ENCODE measurements around the gene ZCCHC12.

ZCCHC12 gene

DNA sequence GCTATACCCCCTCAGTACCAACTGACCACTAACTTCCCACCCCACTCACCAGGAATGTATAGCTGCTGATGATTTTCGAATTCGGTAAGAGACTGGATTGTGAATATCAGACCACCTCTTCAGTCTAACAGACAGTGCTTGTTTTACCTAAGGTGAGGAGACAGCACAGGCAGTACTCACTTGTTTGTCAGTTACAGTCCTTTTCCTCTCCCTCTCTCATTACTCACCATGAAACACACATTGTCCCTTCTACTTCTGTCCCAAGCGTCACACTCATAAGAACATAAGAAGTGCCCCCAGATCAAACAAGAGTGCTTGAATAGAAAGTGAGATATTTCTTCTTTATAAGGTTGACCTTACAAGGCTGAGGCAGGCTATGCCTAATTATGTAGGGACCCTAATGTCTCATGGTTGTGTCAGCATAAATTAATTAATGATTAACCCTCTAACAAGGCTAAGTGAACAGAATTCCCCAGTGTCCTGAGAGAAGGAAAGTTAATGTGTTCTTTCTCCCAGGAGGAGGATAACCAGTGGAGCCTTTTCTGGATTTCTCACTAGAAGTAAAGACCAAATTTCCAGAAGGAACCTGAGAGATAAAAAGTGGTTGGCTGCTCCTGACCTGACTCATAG is 32.2 kb downstream of the ZCCHC12 start:
- no peak for DNase-seq (ENCODE audit: low spot score)
- TF ChIP-seq, protein P1, sequence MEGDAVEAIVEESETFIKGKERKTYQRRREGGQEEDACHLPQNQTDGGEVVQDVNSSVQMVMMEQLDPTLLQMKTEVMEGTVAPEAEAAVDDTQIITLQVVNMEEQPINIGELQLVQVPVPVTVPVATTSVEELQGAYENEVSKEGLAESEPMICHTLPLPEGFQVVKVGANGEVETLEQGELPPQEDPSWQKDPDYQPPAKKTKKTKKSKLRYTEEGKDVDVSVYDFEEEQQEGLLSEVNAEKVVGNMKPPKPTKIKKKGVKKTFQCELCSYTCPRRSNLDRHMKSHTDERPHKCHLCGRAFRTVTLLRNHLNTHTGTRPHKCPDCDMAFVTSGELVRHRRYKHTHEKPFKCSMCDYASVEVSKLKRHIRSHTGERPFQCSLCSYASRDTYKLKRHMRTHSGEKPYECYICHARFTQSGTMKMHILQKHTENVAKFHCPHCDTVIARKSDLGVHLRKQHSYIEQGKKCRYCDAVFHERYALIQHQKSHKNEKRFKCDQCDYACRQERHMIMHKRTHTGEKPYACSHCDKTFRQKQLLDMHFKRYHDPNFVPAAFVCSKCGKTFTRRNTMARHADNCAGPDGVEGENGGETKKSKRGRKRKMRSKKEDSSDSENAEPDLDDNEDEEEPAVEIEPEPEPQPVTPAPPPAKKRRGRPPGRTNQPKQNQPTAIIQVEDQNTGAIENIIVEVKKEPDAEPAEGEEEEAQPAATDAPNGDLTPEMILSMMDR (IDR thresholded peaks at IDR 0.05; ENCODE audit: extremely low read depth, missing control alignments): no peak

DNA sequence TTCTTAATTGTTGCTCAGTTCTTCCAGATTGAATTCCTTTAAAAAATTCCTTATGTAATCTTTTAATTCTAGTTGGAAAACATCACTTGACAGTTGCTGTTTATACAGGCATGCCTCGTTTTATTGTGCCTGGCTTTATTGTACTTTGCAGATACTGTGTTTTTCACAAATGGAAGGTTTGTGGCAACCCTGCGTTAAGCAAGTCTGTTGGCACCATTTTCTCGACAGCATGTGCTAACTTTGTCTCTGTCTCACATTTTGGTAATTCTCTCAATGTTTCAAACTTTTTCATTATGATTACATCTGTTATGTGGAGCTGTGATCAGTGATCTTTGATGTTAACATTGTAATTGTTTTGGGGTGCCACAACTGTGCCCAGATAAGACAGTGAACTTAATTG is 33.4 kb downstream of the ZCCHC12 start:
- no peak for DNase-seq (ENCODE audit: low spot score)
- TF ChIP-seq, protein P1 (IDR thresholded peaks at IDR 0.05; ENCODE audit: extremely low read depth, missing control alignments): no peak

DNA sequence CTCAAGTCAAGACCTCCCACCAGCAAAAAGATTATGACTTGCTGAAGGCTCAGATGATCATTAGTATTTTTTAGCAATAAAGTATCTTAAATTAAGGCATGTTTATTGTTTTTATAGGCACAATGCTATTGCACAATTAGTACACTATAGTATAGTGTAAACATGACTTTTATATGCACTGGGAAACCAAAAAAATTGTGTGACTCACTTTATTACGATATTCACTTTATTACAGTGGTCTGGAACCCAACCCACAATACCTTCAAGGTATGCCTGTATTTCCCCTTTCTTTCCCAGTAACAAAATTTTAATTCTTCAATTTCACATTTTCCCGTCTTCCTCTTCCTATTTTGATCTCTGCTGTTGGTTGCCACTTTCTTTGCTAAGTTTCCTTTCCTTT is 37.7 kb downstream of the ZCCHC12 start:
- TF ChIP-seq, protein P1 (IDR thresholded peaks at IDR 0.05; ENCODE audit: extremely low read depth, missing control alignments): no peak
- DNase-seq (ENCODE audit: low spot score): no peak

DNA sequence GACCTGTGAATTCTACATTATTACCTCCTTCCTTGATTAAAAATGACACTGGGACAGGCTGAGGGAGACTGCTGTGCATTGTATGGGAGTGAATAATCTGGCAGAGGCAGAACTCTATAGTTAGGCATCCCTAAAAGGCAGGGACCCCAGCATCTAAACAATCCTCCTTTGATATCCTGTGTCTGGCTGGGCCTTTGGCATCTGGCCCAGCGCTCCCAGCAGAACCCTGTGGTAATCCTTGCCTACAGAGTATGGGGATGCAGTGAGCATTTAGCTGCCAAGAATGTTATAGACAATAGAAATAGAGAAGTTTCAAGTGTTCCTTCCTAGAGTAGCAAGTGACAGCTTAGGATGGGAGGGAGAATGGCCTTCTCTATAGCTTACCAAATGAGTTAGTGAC is 38.5 kb downstream of the ZCCHC12 start:
- DNase-seq (ENCODE audit: low spot score): no peak
- TF ChIP-seq, protein P1 (IDR thresholded peaks at IDR 0.05; ENCODE audit: extremely low read depth, missing control alignments): no peak

DNA sequence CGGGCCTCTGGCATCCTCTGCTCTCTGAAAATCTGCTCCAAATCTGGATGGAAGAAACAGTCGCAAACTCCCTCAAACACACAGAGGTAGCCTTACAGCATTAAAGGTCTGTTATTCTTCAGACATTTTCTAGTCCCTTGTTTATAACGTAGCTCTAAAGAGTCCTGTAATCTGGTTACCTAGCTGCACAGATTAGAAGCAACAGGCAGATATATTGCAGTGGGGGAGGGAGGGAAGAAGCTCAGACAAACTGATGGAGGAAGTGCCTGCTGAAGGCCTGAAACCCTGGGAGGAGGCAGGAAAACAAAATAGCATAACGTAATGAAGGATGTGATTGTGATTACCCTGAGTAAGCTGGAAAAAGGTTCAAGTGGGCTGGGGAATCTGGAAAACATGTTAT is 39.4 kb downstream of the ZCCHC12 start:
- no peak for DNase-seq (ENCODE audit: low spot score)
- TF ChIP-seq, protein P1 (IDR thresholded peaks at IDR 0.05; ENCODE audit: extremely low read depth, missing control alignments): no peak

DNA sequence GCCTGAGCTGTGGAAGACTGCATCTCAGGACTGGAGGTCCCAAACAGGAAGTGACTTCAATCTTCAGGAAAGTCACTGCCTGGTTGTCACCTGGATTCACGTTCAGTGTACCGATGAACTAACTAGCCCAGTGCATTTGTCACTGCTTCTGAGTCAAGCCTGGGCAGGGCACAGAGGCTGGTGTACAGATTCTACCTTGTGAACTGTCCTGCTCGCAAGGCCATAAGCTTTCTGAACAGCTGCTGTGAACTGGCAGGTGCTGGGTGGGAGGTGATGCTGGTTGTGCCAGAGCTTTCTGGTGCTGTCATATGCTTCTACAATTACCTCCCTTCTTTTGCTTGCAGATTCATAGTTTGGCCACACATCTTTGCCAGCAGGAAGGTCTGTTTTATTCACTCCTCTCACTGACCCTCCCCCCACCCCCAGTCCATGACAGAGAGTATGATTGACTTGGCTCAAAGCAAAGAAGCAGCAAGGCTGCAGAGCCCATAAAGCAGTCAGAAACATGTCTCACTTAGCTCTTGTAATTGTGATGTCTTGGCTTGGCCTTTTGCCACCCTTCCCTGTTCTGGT is 40.5 kb downstream of the ZCCHC12 start:
- DNase-seq (ENCODE audit: low spot score): no peak
- TF ChIP-seq, protein P1 (IDR thresholded peaks at IDR 0.05; ENCODE audit: extremely low read depth, missing control alignments): no peak

DNA sequence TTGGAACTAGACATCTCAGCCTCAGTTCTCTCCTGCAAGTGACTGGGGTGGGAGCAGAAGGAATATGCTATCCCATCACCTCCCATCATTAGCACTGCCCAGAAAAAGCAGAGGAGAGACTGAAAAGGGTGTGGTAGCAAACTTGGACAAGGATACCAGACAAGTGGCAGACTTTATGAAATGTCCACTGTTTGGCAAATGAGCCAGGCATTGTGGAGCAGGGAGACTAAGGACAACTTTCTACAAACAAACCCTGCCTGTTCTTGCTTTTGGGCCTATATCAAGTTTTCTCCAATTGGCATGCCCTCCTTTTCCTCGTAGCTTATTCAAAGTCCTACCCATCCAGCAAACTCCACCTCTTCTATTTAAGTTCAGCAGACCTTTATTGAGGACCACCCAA is 41.6 kb downstream of the ZCCHC12 start:
- DNase-seq (ENCODE audit: low spot score): no peak
- TF ChIP-seq, protein P1 (IDR thresholded peaks at IDR 0.05; ENCODE audit: extremely low read depth, missing control alignments): no peak

Measured in GM20000 (cell line).